HG02588 (cell line): ENCODE measurements around the gene ASIC3.
"Not testable (repeated sequence)": the region's sequence is repeated elsewhere in the genome, so short reads cannot be mapped to it uniquely, and the experiment has no call there.

Source experiments
- ATAC-seq: cut with Tn5 transposase; IDR thresholded peaks from one replicate; pipeline ENCODE4 v1.9.1; 2021; ENCODE audit warnings: mild to moderate bottlenecking, moderate library complexity; ENCODE audit not compliant: unreplicated experiment

Gene ASIC3

GRCh38 chr7:151013733-151014497 is 34.4 kb upstream of the ASIC3 start:
- no peak for ATAC-seq

- ATAC-seq = no peak
Measured at GRCh38 chr7:151014950-151015349, 33.4 kb upstream of the ASIC3 start.

GRCh38 chr7:151015967-151016366 is 32.4 kb upstream of the ASIC3 start:
- ATAC-seq = no peak

- ATAC-seq = no peak
Measured at GRCh38 chr7:151016505-151016904, 31.8 kb upstream of the ASIC3 start.

GRCh38 chr7:151016942-151017341 is 31.4 kb upstream of the ASIC3 start:
- ATAC-seq = no peak

GRCh38 chr7:151017370-151017952 is 30.9 kb upstream of the ASIC3 start:
- ATAC-seq = no peak

- ATAC-seq = peak; percentile 57
Measured at GRCh38 chr7:151017953-151018420, 30.3 kb upstream of the ASIC3 start.

- no peak for ATAC-seq
Measured at GRCh38 chr7:151018421-151019129, 29.8 kb upstream of the ASIC3 start.

- no peak for ATAC-seq
Measured at GRCh38 chr7:151019130-151019447, 29.2 kb upstream of the ASIC3 start.

GRCh38 chr7:151020231-151020630 is 28.1 kb upstream of the ASIC3 start:
- no peak for ATAC-seq

- ATAC-seq = no peak
Measured at GRCh38 chr7:151023232-151023631, 25.1 kb upstream of the ASIC3 start.

- no peak for ATAC-seq
Measured at GRCh38 chr7:151024435-151025056, 23.8 kb upstream of the ASIC3 start, which contains the start of gene ATG9B. Gene ATG9B, minus strand, starts transcription at chr7:151024494. Its CDS starts 71 bp downstream, at chr7:151024423.

- no peak for ATAC-seq
Measured at GRCh38 chr7:151025924-151026671, 22.2 kb upstream of the ASIC3 start.

- not testable (repeated sequence) for ATAC-seq
Measured at GRCh38 chr7:151026771-151027727, 21.3 kb upstream of the ASIC3 start.

- ATAC-seq = peak; percentile 3
Measured at GRCh38 chr7:151027728-151028130, 20.6 kb upstream of the ASIC3 start.

- peak; percentile 98 for ATAC-seq
Measured at GRCh38 chr7:151028131-151028947, 20.0 kb upstream of the ASIC3 start, which contains the start of gene ABCB8. Gene ABCB8, plus strand, starts transcription at chr7:151028450. Its CDS starts 66 bp downstream, at chr7:151028516.

- ATAC-seq = no peak
Measured at GRCh38 chr7:151028948-151029501, 19.3 kb upstream of the ASIC3 start.

- no peak for ATAC-seq
Measured at GRCh38 chr7:151031011-151031410, 17.3 kb upstream of the ASIC3 start.
